SKM-1 (cell line): ENCODE measurements around the gene PRKG1.

ENCODE experiments used
- DNase-seq: peaks from one replicate; lab custom pipeline; 2025; ENCODE audit not compliant: unreplicated experiment; lab: John Stamatoyannopoulos, UW

Gene PRKG1

DNA sequence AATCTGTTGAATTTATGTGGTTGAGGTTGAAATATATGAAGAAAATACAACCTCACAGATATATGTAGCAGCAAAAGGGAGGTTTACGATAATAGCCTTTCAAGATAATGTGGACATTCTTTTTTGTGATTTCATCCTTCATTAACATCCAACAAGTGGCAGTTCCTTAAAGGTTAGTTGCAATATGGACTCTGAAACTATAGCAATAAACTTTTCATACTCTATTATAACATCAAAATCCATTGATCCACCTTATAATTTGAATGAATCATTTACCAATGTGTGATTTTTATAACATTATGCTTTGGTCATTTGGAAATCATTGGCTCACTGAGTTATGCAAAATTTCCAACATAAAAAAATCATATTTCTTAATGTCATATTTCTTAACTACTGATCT, 825.9 kb downstream of the PRKG1 start:
- no peak for DNase-seq

DNA sequence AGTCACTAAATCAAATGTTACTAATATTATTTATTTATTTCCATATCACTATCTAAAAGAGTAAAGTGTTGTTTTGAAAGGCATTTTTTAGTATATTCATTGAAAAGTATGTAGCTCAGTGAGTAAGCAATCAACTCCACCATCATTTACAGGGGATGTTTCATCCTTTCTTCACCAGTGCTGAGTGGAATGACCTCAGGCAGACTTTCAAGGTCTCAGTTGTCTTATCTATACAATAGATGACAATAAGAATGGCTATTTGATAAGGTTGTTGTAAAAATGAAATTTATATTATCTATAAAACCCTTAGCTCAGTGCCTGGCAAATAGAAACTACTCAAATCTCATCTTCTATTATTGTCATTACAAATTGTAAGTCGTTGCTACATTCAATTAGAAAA, 829.4 kb downstream of the PRKG1 start:
- DNase-seq = no peak

DNA sequence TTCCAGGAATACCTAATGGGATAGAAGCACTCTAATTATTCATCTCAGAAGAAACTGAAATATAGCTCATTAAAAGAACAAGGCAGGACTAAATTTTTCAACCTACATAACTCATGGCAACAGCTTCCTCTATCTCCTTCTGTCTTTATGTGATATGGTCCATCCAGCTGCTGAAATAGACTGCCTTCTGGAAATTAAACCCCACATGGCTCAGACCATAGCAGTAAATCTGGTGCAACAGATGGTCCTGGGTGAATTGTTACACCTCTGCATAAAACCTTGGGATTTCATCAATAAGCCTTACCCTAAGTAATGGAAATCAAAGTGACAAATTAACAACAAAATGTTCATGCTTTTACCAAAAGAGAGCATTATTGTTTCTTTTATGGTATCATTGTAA, 830.7 kb downstream of the PRKG1 start:
- DNase-seq = no peak

- DNase-seq = no peak
Measured at GRCh38 chr10:51907361-51907760, 833.1 kb downstream of the PRKG1 start.

- DNase-seq = no peak
Measured at GRCh38 chr10:51910189-51910588, 835.9 kb downstream of the PRKG1 start.

DNA sequence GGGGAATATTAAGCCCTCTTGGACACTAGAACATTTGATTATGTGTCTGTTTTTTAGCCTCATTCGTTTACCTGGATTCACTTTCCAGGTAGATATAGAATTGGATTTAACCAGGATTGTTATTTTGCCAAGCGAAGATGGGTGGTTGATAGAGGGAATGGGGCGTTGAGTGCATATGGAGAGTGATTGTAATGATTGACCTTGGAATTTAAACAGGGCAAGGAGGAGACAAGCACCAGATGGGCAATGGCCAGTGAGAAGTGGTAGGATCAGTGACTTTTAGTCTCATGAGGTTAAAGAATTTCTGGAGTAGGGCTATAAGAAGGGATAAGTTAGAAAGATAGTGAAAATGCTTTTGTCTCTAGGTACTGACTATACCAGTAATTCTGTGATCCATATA, 836.3 kb downstream of the PRKG1 start:
- no peak for DNase-seq

DNA sequence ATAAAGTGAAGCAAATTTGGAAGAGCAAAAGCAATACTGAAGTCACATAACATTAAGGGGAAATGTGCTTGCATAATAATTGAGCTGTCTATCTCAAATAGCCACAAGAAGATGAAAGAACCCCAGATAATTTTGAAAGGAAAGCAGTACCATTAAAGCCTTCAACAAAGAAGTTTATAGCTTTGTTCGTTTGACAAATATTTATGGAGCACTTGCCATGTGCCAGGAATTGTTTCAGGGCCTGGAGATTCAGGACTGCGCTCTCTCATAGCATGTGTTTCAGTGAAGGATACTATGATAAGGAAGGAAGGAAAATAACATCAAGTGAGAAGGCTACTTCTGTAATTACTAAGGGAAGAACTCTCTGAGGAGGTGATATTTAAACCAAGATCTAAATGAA, 837.4 kb downstream of the PRKG1 start:
- DNase-seq = no peak

GRCh38 chr10:51915031-51915542, 840.8 kb downstream of the PRKG1 start:
- no peak for DNase-seq

- DNase-seq = no peak
Measured at GRCh38 chr10:51918440-51918839, 844.2 kb downstream of the PRKG1 start.

- DNase-seq = no peak
Measured at GRCh38 chr10:51918884-51919325, 844.6 kb downstream of the PRKG1 start.

DNA sequence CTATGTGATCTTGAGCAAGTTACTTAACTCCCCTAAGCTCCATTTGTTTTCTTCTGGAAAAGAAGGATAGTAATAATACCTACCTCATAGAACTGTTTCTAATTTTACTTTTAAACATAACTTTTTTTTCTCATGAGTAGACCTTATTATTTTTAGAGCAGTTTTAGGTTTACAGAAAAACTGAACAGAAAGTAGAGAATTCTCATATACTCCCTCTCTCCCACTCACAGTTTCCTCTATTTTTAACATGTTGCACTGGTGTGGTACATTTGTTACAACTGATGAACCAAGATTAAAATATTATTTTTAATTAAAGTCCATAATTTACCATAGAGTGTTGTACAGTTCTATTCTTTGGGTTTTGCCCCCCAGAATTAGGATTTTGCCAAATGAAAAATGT, 846.4 kb downstream of the PRKG1 start:
- no peak for DNase-seq

DNA sequence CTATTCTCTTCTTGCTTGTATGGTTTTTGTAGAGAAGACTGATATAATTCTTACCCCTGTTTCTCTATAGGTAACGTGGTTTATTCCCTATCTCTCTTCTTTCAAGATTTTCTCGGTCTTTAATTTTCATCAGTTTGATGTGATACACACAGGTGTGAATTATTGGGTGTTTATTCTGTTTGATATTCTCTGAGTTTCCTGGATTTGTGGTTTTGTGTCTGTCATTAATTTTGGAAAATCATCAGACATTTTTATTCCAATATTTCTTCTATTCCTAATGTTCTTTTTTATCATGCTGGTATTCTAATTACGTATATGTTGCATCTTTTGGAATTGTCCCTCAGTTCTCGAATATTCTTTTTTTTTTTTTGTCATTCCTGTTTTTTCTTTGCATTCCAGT, 850.1 kb downstream of the PRKG1 start:
- DNase-seq = no peak

DNA sequence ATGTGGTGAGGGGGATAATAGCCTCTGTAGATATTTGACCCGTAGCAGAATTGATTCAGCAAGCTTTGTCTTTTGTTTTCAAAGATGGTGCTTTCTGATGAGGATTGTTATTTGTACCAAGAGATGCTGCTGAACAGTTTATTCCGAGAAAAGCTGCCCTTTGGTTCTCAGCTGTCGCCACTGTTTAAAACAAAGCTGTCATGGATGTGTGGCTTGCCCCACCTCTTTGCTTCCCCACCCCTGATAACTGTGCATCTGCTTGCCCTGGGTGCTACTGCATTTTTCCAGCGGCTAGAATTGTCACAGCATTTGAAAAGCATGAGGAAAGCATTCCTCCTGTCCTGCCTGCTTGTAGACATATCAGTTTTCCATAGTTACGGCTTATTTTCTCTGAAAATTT, 852.0 kb downstream of the PRKG1 start:
- DNase-seq = no peak

DNA sequence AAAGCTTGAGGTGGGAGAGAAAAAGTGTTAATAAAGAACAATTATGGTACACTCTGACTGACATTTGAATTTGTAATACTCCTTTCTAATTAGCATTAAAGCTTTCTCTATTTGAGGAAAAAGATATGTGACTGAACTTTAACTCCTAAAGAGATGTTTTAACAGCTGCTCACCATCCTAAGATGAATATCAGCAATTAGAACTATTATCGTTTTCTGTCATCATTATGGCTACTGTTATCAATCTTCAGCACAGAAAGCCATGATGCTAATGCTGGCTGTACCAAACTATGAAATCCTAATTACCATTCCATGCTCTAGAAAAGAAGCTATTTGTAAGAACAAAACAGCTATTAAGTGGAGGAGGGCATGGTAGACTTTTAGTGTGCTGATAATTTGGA, 853.9 kb downstream of the PRKG1 start:
- DNase-seq = no peak

- no peak for DNase-seq
Measured at GRCh38 chr10:51932530-51932929, 858.2 kb downstream of the PRKG1 start.

DNA sequence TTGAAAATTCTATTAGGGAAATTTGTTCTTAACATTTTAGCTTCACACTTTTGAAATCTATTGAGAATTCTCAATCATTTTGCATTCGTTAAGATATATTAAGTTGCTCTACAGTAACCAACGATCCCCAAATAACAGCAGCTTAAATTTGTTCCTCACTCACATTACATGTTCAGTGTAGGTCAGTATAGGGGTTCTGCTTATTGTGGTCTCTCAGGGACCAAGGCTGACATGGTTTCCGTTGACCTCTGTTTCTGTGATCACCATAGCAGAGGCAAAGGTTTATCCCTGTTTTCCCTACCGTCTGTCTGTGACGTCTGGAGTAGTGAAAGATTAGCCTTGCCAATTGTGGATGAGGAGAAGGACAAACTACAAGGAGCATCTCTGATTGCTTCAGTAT, 860.1 kb downstream of the PRKG1 start:
- no peak for DNase-seq

- peak; percentile 4 for DNase-seq
Measured at GRCh38 chr10:51935341-51935740, 861.1 kb downstream of the PRKG1 start.

DNA sequence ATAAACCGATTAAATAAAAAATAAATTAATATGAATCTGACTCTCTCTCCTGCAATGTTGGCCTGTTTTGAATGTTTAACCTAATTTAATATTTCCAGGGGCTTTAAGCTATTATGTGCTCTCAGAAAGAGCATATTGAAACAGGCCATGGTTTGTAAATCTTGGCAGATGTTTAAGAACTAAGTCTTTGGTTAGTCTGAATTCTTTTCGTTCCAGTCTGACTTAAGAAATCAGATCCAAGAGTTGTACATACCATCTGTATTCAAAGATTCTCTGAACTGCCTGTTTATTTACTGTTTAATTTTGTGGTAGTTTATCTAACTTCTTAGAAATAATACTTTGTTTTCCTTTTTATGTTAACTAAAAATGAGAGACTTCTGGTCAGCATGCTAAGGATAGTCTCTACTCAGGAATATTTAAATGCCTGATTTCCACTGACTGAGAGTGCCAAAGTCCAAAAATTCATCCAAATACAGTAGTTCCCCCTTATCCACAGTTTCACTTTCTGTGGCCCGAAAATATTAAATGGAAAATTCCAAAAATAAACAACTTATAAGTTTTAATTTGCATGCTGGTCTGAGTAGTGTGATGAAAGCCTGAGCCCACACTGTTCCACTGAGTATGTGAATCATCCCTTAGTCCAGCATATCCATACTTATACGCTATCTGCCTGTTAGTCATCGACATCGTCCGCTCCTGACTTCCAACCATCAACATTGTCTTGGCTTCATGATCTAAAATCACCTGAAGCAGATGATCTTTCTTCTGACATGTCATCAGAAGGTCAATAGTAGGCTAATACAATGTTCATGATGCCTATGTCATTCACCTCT, 863.2 kb downstream of the PRKG1 start:
- DNase-seq = no peak

- no peak for DNase-seq
Measured at GRCh38 chr10:51950371-51950995, 876.2 kb downstream of the PRKG1 start.

DNA sequence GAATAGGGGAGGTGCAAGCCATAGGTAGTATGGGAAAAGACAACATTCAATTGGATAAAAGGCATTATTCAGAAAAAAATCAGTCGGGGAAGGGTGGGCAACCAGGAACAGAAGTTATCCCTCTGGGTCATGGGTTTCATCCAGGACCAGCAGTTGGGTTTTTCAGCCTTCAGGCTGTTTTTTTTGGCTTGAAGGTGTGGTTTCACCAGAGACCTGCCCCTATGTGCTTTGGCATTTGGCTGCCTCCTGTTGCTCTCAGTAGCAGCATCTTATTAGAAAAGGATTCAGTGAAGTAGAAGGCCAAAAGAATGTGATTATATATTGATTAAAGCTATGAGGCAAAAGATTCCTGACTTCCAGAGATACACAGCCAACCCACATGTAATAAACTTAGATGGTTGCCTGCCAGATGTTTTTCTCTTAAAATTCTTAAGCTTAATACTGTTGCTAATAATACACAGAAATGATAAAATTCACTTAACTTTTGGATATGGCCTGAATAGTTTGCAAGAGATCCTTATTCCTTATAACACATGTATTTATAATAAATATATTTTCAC, 876.8 kb downstream of the PRKG1 start:
- DNase-seq = no peak

GRCh38 chr10:51951601-51952000, 877.3 kb downstream of the PRKG1 start:
- DNase-seq = no peak

GRCh38 chr10:51952056-51952455, 877.8 kb downstream of the PRKG1 start:
- DNase-seq = no peak
